HEK293 (cell line): ENCODE data around the gene THOC1.

Source experiments
- ZNF239 ChIP-seq: fragments of 450-650 bp; formaldehyde crosslinking; IDR thresholded peaks from 2 replicates; pipeline ENCODE4 v1.5.1; 2016; ENCODE audit warnings: missing biosample characterization, missing genetic modification characterization
- ZNF274 ChIP-seq, 2 experiments: fragments of 200-500 bp in 1 of 2; fragments of 450-650 bp in 1 of 2; sonication (Bioruptor generic) in 1 of 2; formaldehyde crosslinking in 1 of 2; IDR thresholded peaks; 2 replicates each; pipeline versions ENCODE4 v1.5.1 to v1.6.1; 2014 to 2016; ENCODE audit warnings: borderline replicate concordance in 1 of 2, inconsistent platforms in 1 of 2, low read length in 1 of 2, missing biosample characterization in 1 of 2, missing genetic modification characterization in 1 of 2
- TF ChIP-seq, protein P1 (sequence below): sonication (generic); formaldehyde crosslinking; IDR thresholded peaks from 2 replicates; pipeline ENCODE4 v1.8.1; 2022; ENCODE audit warnings: mild to moderate bottlenecking, moderate library complexity, missing genetic modification reagents
- TF ChIP-seq, protein P2 (sequence below): fragments of 450-650 bp; formaldehyde crosslinking; IDR thresholded peaks from 2 replicates; pipeline ENCODE4 v1.5.1; 2016; ENCODE audit warnings: missing biosample characterization, missing genetic modification characterization

DNA sequence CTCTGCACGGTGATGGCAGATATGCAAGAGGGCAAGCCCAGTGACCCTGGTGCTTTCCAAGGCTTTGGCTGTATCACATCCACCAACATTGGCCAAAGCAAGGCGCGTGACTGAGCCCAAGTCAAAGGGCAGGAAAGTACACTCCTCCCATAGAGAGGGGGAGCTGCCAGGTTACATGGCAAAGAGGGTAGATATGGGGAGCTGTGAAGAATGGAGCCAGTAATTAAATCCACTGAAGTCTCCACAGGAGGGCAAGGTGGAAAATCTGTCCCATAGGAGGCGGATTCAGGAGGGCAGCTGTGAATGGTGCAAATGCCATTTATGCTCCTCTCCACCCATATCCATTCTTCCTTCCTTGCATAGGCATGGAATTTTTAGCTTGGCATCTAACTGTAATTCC is 44.6 kb upstream of the THOC1 start:
- no peak for TF ChIP-seq ZNF239 (tag by site-specific recombination)
- no peak for TF ChIP-seq ZNF274 (IDR thresholded peaks at IDR 0.05; ENCODE audit: low read length)
- no peak for TF ChIP-seq ZNF274 (tag by site-specific recombination; IDR thresholded peaks at IDR 0.05; ENCODE audit: borderline replicate concordance)
- TF ChIP-seq, protein P1, sequence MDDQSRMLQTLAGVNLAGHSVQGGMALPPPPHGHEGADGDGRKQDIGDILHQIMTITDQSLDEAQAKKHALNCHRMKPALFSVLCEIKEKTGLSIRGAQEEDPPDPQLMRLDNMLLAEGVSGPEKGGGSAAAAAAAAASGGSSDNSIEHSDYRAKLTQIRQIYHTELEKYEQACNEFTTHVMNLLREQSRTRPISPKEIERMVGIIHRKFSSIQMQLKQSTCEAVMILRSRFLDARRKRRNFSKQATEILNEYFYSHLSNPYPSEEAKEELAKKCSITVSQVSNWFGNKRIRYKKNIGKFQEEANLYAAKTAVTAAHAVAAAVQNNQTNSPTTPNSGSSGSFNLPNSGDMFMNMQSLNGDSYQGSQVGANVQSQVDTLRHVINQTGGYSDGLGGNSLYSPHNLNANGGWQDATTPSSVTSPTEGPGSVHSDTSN (CRISPR knock-in tag): no peak
- TF ChIP-seq, protein P2, sequence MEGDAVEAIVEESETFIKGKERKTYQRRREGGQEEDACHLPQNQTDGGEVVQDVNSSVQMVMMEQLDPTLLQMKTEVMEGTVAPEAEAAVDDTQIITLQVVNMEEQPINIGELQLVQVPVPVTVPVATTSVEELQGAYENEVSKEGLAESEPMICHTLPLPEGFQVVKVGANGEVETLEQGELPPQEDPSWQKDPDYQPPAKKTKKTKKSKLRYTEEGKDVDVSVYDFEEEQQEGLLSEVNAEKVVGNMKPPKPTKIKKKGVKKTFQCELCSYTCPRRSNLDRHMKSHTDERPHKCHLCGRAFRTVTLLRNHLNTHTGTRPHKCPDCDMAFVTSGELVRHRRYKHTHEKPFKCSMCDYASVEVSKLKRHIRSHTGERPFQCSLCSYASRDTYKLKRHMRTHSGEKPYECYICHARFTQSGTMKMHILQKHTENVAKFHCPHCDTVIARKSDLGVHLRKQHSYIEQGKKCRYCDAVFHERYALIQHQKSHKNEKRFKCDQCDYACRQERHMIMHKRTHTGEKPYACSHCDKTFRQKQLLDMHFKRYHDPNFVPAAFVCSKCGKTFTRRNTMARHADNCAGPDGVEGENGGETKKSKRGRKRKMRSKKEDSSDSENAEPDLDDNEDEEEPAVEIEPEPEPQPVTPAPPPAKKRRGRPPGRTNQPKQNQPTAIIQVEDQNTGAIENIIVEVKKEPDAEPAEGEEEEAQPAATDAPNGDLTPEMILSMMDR (tag by site-specific recombination): no peak
